ENCODE results near the gene SLC4A5.

GRCh38 chr2:74385396-74385795 lies 42.2 kb upstream of the SLC4A5 start:
- TF ChIP-seq POLR2AphosphoS5 (IDR thresholded peaks at IDR 0.05; ENCODE audit: low read depth, low read length) (no peak), EZH2 (IDR thresholded peaks at IDR 0.05; ENCODE audit: low read depth, low read length, severe bottlenecking) (no peak), CEBPB (IDR thresholded peaks at IDR 0.05; ENCODE audit: low read depth, low read length) (no peak), SP4 (IDR thresholded peaks at IDR 0.05; ENCODE audit: low read length) (no peak), FOSL1 (IDR thresholded peaks at IDR 0.05; ENCODE audit: insufficient read depth, low read depth, low read length) (peak; percentile 49; the same call in 1 of the 2 replicates), CTCF (IDR thresholded peaks at IDR 0.05; ENCODE audit: control extremely low read depth in 1 of 3, insufficient read depth in 1 of 3, low read depth in 1 of 3, low read length in 3 of 3) (no peak), SUZ12 (IDR thresholded peaks at IDR 0.05; ENCODE audit: low read length) (no peak), BCL11A (IDR thresholded peaks at IDR 0.05; ENCODE audit: low read depth in 2 of 2, low read length in 2 of 2) (no peak), RAD21 (IDR thresholded peaks at IDR 0.05 in 1 of 2, conservative IDR thresholded peaks at IDR 0.05 in 1 of 2; ENCODE audit: low read depth in 2 of 2, low read length in 2 of 2) (no peak), EP300 (IDR thresholded peaks at IDR 0.05; ENCODE audit: borderline replicate concordance in 1 of 2, low read depth in 2 of 2, low read length in 2 of 2) (no peak), POLR2A (IDR thresholded peaks at IDR 0.05; ENCODE audit: control extremely low read depth in 1 of 2, low read depth in 2 of 2, low read length in 2 of 2) (no peak), PHF8 (conservative IDR thresholded peaks at IDR 0.05; ENCODE audit: low read depth, low read length) (no peak), TAF1 (IDR thresholded peaks at IDR 0.05; ENCODE audit: low read depth, low read length) (no peak)

All from H1 (cell line).